ENCODE results near the gene SLC16A3. TPM values are rescaled to one million over a fixed set of nuclear protein-coding genes. Genes with fewer than 3 reads are reported as not detected.
A peak's percentile ranks its signal among the peaks of the same experiment; 100 is the strongest.
"Not testable (repeated sequence)": the region's sequence is repeated elsewhere in the genome, so short reads cannot be mapped to it uniquely, and the experiment has no call there.

The SLC16A3 gene
- total RNA-seq, 2 donors from 2014 or later = 148 to 298 TPM

DNA sequence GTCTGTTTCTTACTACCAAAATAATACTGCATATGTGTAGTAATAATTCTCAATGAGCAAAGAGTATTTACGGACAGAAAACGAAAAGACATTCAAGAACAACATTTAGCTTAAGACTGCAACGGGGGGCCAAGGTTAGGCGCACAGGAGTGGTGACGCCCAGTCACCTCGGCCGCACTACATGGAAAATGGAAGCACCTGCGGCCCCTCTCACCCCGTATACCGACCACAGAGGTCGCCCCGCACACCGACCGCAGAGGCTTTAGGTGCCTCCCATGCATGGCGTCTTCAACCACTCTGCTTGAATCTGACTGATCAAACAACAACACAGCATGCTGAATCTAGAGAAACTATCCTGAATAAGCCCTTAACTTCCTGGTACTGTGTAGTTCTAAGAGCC, 42.6 kb upstream of the SLC16A3 start:
- H3K9ac ChIP-seq (ENCODE audit: low read depth in 2 of 2, low read length in 2 of 2) = no peak overlapping the region
- no peaks in the 10 kb centered on the region for H3K27me3 ChIP-seq
- TF ChIP-seq, protein P1, sequence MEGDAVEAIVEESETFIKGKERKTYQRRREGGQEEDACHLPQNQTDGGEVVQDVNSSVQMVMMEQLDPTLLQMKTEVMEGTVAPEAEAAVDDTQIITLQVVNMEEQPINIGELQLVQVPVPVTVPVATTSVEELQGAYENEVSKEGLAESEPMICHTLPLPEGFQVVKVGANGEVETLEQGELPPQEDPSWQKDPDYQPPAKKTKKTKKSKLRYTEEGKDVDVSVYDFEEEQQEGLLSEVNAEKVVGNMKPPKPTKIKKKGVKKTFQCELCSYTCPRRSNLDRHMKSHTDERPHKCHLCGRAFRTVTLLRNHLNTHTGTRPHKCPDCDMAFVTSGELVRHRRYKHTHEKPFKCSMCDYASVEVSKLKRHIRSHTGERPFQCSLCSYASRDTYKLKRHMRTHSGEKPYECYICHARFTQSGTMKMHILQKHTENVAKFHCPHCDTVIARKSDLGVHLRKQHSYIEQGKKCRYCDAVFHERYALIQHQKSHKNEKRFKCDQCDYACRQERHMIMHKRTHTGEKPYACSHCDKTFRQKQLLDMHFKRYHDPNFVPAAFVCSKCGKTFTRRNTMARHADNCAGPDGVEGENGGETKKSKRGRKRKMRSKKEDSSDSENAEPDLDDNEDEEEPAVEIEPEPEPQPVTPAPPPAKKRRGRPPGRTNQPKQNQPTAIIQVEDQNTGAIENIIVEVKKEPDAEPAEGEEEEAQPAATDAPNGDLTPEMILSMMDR (IDR thresholded peaks at IDR 0.05) = no peak
- no peak overlapping the region for H3K27ac ChIP-seq
- no peaks in the 10 kb centered on the region for H3K9me3 ChIP-seq
- no peak overlapping the region for H3K4me3 ChIP-seq
- no peaks in the 10 kb centered on the region for H3K4me1 ChIP-seq
- no peak for DNase-seq
- intact Hi-C loops (cut with DNase I) = no loop called here
- H3K36me3 ChIP-seq = no peaks in the 10 kb centered on the region

GRCh38 chr17:82187500-82187899, 41.3 kb upstream of the SLC16A3 start:
- Histone ChIP-seq H3K4me3 (no peak overlapping the region), H3K4me1 (no peaks in the 10 kb centered on the region), H3K9me3 (no peaks in the 10 kb centered on the region), H3K36me3 (no peaks in the 10 kb centered on the region), H3K9ac (ENCODE audit: low read depth in 2 of 2, low read length in 2 of 2) (no peak overlapping the region), H3K27ac (no peak overlapping the region), H3K27me3 (no peaks in the 10 kb centered on the region)
- intact Hi-C loops (cut with DNase I) = no loop called here
- no peak for DNase-seq
- TF ChIP-seq, protein P1 (IDR thresholded peaks at IDR 0.05) = no peak

DNA sequence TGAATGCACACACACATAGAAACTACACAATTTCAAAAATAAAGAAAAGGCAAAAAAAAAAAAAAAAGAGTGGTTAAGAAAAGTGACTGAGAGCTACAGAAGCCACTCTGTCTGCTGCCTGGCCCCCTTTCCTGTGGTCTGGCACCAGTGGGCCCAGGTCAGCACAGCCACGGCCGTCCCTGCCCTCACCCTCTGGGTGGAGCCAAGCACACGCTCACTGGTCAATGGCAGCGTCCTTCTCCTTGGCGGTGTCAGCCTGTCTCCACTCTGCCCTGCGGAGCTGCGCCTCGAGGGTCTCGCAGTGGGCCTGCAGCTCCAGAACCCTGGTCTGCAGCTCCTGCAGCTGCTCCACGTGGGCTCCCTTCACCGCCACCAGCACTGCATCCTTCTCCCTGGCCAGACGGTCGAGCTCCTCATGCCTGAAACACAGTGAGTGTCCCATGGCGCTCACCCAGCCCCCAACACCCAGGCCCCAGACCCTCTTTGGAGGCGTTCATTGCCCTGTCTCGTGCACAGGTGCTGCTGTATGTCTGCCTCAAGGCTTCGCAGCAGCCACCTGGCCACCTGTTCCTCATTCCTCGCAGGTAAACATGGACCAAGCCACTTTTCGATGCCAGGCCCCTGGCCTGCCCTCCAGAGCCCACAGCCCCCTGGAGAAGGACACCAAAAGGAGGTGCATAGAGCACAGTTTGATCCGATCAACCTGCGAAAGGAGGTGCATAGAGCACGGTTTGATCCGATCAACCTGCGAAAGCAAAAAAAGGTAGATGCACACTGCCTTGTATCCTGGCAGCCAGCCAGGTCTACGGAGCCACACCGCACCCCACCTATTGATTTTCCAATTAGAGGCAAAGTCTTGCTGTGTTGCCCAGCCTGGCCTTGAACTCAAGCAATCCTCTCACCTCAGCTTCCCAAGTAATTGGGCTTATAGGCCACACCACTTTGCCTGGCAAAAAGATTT, 40.6 kb upstream of the SLC16A3 start:
- Histone ChIP-seq H3K9me3 (no peaks in the 10 kb centered on the region), H3K4me1 (no peaks in the 10 kb centered on the region), H3K36me3 (no peaks in the 10 kb centered on the region), H3K27me3 (no peaks in the 10 kb centered on the region), H3K9ac (ENCODE audit: low read depth in 2 of 2, low read length in 2 of 2) (no peak overlapping the region), H3K4me3 (no peak overlapping the region), H3K27ac (no peak overlapping the region)
- TF ChIP-seq, protein P1 (IDR thresholded peaks at IDR 0.05) = no peak
- intact Hi-C loops (cut with DNase I) = no loop called here
- DNase-seq = no peak

GRCh38 chr17:82193050-82193449, 35.8 kb upstream of the SLC16A3 start:
- H3K36me3 ChIP-seq; H3K4me3 ChIP-seq; H3K27me3 ChIP-seq; H3K9ac ChIP-seq (ENCODE audit: low read depth in 2 of 2, low read length in 2 of 2); H3K9me3 ChIP-seq; intact Hi-C loops (cut with DNase I); H3K4me1 ChIP-seq: not testable (repeated sequence)
- peak overlapping the region; percentile 66 for H3K27ac ChIP-seq
- DNase-seq = peak; percentile 61

DNA sequence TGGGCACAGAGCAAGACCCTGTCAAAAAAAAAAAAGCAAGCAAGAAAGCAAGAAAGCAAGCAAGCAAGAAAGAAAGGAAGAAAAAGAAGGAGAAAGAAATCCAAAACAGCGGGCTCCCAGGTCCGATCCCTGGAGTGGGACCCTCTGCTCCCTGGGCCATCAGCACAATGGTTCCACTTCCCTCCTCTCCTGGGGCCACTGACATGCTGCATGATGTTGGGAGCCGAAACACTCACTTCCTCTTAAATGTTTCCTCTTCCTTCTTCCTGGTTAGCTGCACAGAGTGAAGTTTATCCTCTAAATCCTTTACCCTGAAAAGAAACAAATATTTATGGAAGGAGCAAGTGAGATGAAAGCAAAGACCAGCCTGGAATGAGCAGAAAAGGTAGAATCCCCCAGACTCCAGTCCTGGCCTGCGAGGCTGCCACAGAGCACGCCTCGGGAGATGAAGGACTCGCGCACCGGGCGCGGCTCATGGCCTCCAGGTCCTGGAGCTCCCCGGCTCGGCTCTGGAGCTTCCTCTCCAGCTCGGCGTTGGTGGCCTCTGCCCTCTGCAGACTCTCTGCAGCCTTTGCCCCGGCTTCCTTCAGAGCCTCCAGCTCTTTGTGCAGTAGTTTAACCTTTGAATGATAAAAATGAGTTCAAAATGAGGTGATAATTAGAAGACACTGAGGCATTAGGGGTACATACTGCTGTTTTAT, 35.2 kb upstream of the SLC16A3 start:
- DNase-seq = peak; percentile 78
- H3K4me1 ChIP-seq = no peaks in the 10 kb centered on the region
- intact Hi-C loops (cut with DNase I) = no loop called here
- TF ChIP-seq, protein P1 (IDR thresholded peaks at IDR 0.05) = no peak
- no peaks in the 10 kb centered on the region for H3K27me3 ChIP-seq
- no peaks in the 10 kb centered on the region for H3K9me3 ChIP-seq
- no peak overlapping the region for H3K4me3 ChIP-seq
- H3K9ac ChIP-seq (ENCODE audit: low read depth in 2 of 2, low read length in 2 of 2) = no peak overlapping the region
- peak overlapping the region; percentile 66 for H3K27ac ChIP-seq
- no peaks in the 10 kb centered on the region for H3K36me3 ChIP-seq

Data from colonic mucosa (tissue), 4 donors.